ENCODE results near the gene DGCR8.

Gene DGCR8

DNA sequence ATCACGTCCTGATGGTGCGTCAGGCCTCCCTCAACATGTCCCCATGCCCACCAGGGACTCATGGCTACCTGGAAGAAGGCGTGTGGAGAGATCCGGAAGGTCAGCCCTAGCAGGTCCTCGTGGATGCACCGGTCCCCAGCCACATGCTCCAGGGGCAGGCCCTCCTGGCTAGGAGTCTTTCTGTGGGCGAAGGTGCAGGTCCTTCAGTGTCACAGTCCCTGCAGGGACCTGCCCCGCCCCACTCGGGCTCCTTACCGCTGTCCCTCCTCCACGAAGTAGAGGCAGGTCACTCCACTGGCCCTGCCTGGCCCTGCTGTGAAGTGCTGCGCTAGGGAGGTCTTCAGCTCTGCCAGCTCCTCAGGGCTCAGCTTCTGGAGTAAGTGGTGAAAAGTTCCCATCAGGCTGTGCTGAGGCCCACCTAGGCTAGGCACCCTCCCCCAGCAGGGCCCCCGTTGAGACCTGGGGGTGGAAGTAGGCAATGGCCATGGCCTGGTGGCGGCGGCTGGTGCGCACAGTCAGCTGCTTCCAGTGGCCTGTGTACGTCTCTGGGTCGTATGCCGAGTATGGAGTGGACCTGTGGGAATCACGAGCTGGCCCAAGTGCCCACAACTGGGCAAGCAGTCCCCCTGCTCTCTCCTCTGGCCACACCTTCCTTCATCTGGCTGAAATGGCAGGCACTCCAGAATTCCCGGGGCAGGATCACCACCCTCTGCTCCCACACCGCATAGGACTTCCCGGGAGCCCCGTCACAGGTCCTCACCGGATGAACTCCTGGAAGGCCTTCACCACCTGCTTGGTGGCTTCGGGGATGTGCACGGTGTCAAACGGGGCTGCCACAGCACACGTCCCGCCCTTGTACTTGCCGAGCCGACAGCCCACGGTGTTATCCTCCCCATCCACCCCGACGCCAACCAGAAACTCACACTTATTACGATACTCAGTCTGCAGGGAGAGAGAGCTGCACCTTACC lies 34.8 kb downstream of the DGCR8 start:
- no peaks in the 10 kb centered on the region for H3K27me3 ChIP-seq (ENCODE audit: insufficient read depth, low read depth)
- no peaks in the 10 kb centered on the region for H4K20me1 ChIP-seq (ENCODE audit: insufficient read depth)
- peaks cover 45% of the 10 kb centered on the region for H3K79me2 ChIP-seq (ENCODE audit: insufficient read depth, low read depth)
- TF ChIP-seq, protein P1, sequence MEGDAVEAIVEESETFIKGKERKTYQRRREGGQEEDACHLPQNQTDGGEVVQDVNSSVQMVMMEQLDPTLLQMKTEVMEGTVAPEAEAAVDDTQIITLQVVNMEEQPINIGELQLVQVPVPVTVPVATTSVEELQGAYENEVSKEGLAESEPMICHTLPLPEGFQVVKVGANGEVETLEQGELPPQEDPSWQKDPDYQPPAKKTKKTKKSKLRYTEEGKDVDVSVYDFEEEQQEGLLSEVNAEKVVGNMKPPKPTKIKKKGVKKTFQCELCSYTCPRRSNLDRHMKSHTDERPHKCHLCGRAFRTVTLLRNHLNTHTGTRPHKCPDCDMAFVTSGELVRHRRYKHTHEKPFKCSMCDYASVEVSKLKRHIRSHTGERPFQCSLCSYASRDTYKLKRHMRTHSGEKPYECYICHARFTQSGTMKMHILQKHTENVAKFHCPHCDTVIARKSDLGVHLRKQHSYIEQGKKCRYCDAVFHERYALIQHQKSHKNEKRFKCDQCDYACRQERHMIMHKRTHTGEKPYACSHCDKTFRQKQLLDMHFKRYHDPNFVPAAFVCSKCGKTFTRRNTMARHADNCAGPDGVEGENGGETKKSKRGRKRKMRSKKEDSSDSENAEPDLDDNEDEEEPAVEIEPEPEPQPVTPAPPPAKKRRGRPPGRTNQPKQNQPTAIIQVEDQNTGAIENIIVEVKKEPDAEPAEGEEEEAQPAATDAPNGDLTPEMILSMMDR (conservative IDR thresholded peaks at IDR 0.05; ENCODE audit: low read depth, low read length): no peak
- H3K36me3 ChIP-seq (ENCODE audit: insufficient read depth): peaks cover 3% of the 10 kb centered on the region; the same call in 1 of the 2 replicates
- peak overlapping the region; percentile 66; the same call in 1 of the 2 replicates for H3K4me2 ChIP-seq
- no peak overlapping the region for H3K4me3 ChIP-seq (IDR thresholded peaks at IDR 0.05; ENCODE audit: insufficient read depth, low read depth, low read length)
- peaks cover 20% of the 10 kb centered on the region for H3K4me1 ChIP-seq (ENCODE audit: low read depth, poor library complexity, severe bottlenecking)
- H3K9ac ChIP-seq: no peak overlapping the region
- H3K27ac ChIP-seq: no peak overlapping the region
- H2AFZ ChIP-seq (ENCODE audit: low read depth): no peak overlapping the region

DNA sequence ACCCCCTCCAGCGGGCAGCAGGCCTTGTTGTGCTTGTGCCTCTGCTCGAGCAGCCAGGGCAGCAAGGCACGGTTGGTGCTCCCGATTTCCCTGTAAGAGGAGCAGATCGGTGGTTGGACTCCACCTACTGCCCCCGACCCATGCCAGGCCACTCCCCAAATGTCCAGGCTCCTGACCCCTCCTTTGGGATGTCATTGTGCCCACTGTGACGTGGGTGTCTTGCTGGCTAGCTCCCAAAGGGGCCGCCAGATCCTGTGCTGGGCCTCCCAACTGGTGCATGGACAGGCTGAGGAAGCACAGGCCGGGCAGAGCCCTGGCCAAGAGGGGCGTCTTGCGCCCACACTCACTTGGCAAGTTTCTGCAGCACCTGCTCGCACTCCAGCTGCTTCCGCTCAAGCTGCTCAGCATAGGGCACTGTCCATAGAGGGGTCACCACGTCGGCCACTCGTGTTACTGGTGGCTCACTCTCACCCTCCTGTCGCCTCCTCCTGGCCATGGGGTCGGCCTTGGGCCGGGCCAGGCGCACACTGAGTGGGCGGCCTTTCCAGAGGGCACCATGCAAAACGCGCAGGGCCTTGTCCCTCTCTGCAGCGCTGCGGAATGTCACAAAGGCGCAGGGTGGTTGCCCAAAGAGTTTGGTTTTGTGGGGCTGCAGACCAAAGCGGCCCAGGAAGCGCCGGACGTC lies 35.8 kb downstream of the DGCR8 start, which contains the start of gene RANBP1:
Gene RANBP1, plus strand, starts transcription at position 414 of the 685 bp plus-strand sequence. Its CDS starts 81 bp downstream, at position 495.
- Histone ChIP-seq H3K4me3 (IDR thresholded peaks at IDR 0.05; ENCODE audit: insufficient read depth, low read depth, low read length) (no peak within 1 kb of the TSS), H3K36me3 (ENCODE audit: insufficient read depth) (peaks cover 12% of the 10 kb centered on the region; the same call in 1 of the 2 replicates), H4K20me1 (ENCODE audit: insufficient read depth) (no peaks in the 10 kb centered on the region)

GRCh38 chr22:20116376-20116950 lies 36.4 kb downstream of the DGCR8 start:
- peak overlapping the region; percentile 96 for H3K9ac ChIP-seq
- H3K4me1 ChIP-seq (ENCODE audit: low read depth, poor library complexity, severe bottlenecking): peaks cover 34% of the 10 kb centered on the region
- no peaks in the 10 kb centered on the region for H4K20me1 ChIP-seq (ENCODE audit: insufficient read depth)
- H3K36me3 ChIP-seq (ENCODE audit: insufficient read depth): peaks cover 14% of the 10 kb centered on the region; the same call in 1 of the 2 replicates
- peak overlapping the region; percentile 81 for H3K27ac ChIP-seq
- H3K4me2 ChIP-seq: peak overlapping the region; percentile 66
- TF ChIP-seq, protein P1 (conservative IDR thresholded peaks at IDR 0.05; ENCODE audit: low read depth, low read length): no peak
- peak overlapping the region; percentile 60; the same call in 1 of the 2 replicates for H2AFZ ChIP-seq (ENCODE audit: low read depth)
- no peak overlapping the region for H3K4me3 ChIP-seq (IDR thresholded peaks at IDR 0.05; ENCODE audit: insufficient read depth, low read depth, low read length)
- no peaks in the 10 kb centered on the region for H3K27me3 ChIP-seq (ENCODE audit: insufficient read depth, low read depth)
- peaks cover 62% of the 10 kb centered on the region for H3K79me2 ChIP-seq (ENCODE audit: insufficient read depth, low read depth)

More for the DNA sequence above, 35.8 kb downstream of the DGCR8 start, which contains the start of gene RANBP1:
- peak within 1 kb of the TSS; percentile 81 for H3K27ac ChIP-seq
- peak within 1 kb of the TSS; percentile 60; the same call in 1 of the 2 replicates for H2AFZ ChIP-seq (ENCODE audit: low read depth)
- H3K4me1 ChIP-seq (ENCODE audit: low read depth, poor library complexity, severe bottlenecking): peaks cover 30% of the 10 kb centered on the region
- peak within 1 kb of the TSS; percentile 96 for H3K9ac ChIP-seq
- H3K4me2 ChIP-seq: peak within 1 kb of the TSS; percentile 66
- H3K27me3 ChIP-seq (ENCODE audit: insufficient read depth, low read depth): no peaks in the 10 kb centered on the region
- TF ChIP-seq, protein P1 (conservative IDR thresholded peaks at IDR 0.05; ENCODE audit: low read depth, low read length): no peak
- H3K79me2 ChIP-seq (ENCODE audit: insufficient read depth, low read depth): peaks cover 55% of the 10 kb centered on the region

All from KMS-11 (cell line).